ENCODE results near the gene TRAF1.

TRAF1 gene

DNA sequence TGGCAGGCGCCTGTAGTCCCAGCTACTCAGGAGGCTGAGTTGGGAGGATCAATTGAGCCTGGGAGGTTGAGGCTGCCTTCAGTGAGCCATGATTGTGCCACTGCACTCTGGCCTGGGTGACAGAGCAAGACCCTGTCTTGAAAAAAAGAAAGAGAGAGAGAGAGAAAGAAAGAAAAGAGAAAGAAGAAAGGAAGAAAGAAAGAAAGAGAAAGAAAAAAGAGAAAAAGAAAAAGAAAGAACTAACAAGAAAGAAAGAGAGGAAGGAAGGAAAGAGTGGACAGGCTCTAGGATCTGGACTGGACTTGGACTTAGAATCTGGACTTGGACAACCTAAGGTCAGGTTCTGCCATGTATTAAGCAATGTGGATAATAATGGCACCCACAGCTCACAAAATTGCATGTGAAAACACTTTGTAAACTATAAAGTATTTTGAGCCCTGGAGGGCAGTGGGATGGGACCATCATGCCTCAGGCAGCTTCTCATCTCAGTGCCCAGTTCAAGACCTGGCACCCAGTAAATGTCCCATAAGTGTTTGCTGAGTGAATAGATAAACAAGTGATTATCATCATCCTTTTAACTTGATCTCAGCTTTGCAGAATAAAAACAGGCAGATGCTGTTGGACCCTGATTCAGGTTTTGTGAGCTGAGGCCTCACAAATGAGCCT is 36.9 kb downstream of the TRAF1 start:
- no peak overlapping the region for H3K27ac ChIP-seq
- no peak for TF ChIP-seq FOXP2 (optimal IDR thresholded peaks at IDR 0.05; ENCODE audit: control extremely low read depth, extremely low read length, insufficient read depth)
- TF ChIP-seq EZH2 (IDR thresholded peaks at IDR 0.05): no peak
- no peak for TF ChIP-seq POLR2AphosphoS5 (IDR thresholded peaks at IDR 0.05; ENCODE audit: borderline replicate concordance, low read depth, low read length)
- H3K9ac ChIP-seq (ENCODE audit: insufficient read length): no peak overlapping the region
- H3K4me3 ChIP-seq: no peak overlapping the region
- H3K9me3 ChIP-seq (ENCODE audit: low read depth, low read length): no peaks in the 10 kb centered on the region
- DNase-seq (ENCODE audit: low read depth, low spot score): no peak
- no peaks in the 10 kb centered on the region for H3K36me3 ChIP-seq (ENCODE audit: insufficient read depth, low read length)

DNA sequence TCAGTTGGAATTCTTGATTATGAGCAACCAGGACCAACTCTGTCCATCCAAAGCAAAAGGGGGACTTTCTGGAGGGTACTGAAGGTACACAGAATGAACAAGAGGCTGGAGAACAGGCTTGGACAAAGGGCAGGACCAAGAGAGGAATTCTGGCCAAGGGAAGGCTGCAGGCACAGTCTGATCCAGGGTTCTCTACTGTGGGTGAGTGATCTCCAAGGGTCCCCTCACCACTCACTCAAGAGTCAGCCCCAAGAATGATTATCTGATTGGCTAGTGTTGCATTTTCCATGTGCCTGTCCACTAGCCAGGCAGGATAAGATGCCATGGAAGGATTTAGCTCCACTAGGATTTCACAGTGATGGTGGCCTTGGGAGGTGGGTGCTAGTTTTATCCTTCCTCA is 38.0 kb downstream of the TRAF1 start:
- H3K9ac ChIP-seq (ENCODE audit: insufficient read length): no peak overlapping the region
- no peaks in the 10 kb centered on the region for H3K36me3 ChIP-seq (ENCODE audit: insufficient read depth, low read length)
- H3K27ac ChIP-seq: no peak overlapping the region
- TF ChIP-seq EZH2 (IDR thresholded peaks at IDR 0.05) (no peak), FOXP2 (optimal IDR thresholded peaks at IDR 0.05; ENCODE audit: control extremely low read depth, extremely low read length, insufficient read depth) (no peak), POLR2AphosphoS5 (IDR thresholded peaks at IDR 0.05; ENCODE audit: borderline replicate concordance, low read depth, low read length) (no peak)
- no peak overlapping the region for H3K4me3 ChIP-seq
- no peak for DNase-seq (ENCODE audit: low read depth, low spot score)
- H3K9me3 ChIP-seq (ENCODE audit: low read depth, low read length): no peaks in the 10 kb centered on the region

DNA sequence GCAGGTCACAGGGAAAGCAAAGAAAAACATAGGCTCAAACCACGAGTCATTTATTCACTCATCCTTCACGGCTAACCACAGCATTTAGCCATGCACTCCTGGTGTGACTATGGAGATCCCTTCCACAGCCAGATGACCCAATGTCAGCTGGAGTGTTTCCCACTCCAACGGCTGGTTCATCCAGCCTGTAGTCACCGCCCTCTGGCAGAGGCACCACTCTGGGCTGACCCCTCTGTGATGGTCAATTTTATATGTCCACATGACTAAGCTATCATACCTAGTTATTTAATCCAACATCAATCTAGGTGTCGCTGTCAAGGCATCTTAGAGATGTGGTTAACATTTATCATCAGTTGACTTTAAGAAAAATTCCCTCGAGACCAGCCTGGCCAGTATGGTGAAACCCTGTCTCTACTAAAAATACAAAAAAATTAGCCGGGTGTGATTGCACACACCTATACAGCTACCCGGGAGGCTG is 40.1 kb downstream of the TRAF1 start:
- TF ChIP-seq EZH2 (IDR thresholded peaks at IDR 0.05) (no peak), POLR2AphosphoS5 (IDR thresholded peaks at IDR 0.05; ENCODE audit: borderline replicate concordance, low read depth, low read length) (no peak), FOXP2 (optimal IDR thresholded peaks at IDR 0.05; ENCODE audit: control extremely low read depth, extremely low read length, insufficient read depth) (no peak)
- Histone ChIP-seq H3K9me3 (ENCODE audit: low read depth, low read length) (no peaks in the 10 kb centered on the region), H3K36me3 (ENCODE audit: insufficient read depth, low read length) (no peaks in the 10 kb centered on the region), H3K4me3 (no peak overlapping the region), H3K9ac (ENCODE audit: insufficient read length) (no peak overlapping the region), H3K27ac (no peak overlapping the region)
- DNase-seq (ENCODE audit: low read depth, low spot score): no peak

DNA sequence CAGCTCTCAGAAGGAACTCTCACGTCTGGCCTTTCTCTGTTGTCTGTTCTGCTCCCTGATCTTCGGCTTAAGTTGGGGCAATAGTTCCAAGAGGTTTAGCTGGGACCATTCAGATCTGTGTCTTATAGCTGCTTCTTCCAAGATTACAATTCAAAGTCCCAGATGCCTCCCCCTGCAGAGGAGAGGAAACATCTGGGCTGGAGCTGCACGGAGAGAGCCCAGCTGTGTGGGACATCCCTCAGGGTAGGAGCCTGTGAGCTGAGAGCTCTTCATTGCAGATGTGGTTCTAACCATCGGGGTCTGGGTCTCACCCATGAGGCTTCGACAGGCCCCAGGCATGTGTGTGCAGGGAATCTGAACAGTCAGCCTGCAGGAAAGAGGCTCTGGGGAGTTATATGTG is 40.6 kb downstream of the TRAF1 start:
- no peak for DNase-seq (ENCODE audit: low read depth, low spot score)
- TF ChIP-seq POLR2AphosphoS5 (IDR thresholded peaks at IDR 0.05; ENCODE audit: borderline replicate concordance, low read depth, low read length) (no peak), FOXP2 (optimal IDR thresholded peaks at IDR 0.05; ENCODE audit: control extremely low read depth, extremely low read length, insufficient read depth) (no peak), EZH2 (IDR thresholded peaks at IDR 0.05) (no peak)
- Histone ChIP-seq H3K36me3 (ENCODE audit: insufficient read depth, low read length) (no peaks in the 10 kb centered on the region), H3K4me3 (no peak overlapping the region), H3K9ac (ENCODE audit: insufficient read length) (peak overlapping the region; percentile 7), H3K9me3 (ENCODE audit: low read depth, low read length) (no peaks in the 10 kb centered on the region), H3K27ac (no peak overlapping the region)

DNA sequence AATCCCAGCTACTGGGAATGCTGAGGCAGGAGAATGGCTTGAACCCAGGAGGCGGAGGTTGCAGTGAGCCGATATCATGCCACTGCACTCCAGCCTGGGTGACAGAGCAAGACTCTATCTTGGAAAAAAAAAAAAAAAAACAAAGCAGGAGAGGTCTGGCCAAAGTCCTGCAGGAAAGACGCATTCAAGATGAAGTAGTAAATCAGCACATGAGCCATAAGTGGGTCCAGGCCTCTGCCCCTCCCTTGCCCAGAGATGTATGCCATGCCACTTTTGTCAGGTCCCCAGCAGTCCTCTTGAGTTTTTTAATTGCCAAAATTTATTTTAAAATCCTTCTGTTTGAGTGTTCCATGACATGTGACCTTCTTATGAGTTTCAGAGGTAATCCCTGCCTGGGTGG is 41.1 kb downstream of the TRAF1 start:
- TF ChIP-seq EZH2 (IDR thresholded peaks at IDR 0.05): no peak
- TF ChIP-seq FOXP2 (optimal IDR thresholded peaks at IDR 0.05; ENCODE audit: control extremely low read depth, extremely low read length, insufficient read depth): no peak
- TF ChIP-seq POLR2AphosphoS5 (IDR thresholded peaks at IDR 0.05; ENCODE audit: borderline replicate concordance, low read depth, low read length): no peak
- H3K9me3 ChIP-seq (ENCODE audit: low read depth, low read length): no peaks in the 10 kb centered on the region
- no peak overlapping the region for H3K27ac ChIP-seq
- DNase-seq (ENCODE audit: low read depth, low spot score): no peak
- peak overlapping the region; percentile 7 for H3K9ac ChIP-seq (ENCODE audit: insufficient read length)
- no peaks in the 10 kb centered on the region for H3K36me3 ChIP-seq (ENCODE audit: insufficient read depth, low read length)
- H3K4me3 ChIP-seq: no peak overlapping the region

DNA sequence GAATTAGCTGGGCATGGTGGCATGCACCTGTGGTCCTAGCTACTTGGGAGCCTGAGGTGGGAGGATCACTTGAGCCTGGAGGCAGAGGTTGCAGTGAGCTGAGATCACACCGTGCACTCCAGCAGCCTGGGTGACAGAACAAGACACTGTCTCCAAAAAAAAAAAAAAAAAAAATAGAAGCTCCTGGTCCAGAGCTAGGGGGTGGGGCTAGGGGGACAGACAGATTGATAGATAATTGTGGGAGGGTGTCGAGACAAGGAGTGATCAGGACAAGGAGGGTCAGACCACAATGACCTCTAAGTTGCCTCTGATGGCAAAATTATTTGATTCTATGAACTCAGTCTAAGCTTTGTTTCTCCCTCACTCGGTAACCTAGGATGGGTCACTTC is 43.0 kb downstream of the TRAF1 start:
- Histone ChIP-seq H3K4me3 (no peak overlapping the region), H3K27ac (no peak overlapping the region), H3K9me3 (ENCODE audit: low read depth, low read length) (no peaks in the 10 kb centered on the region), H3K9ac (ENCODE audit: insufficient read length) (no peak overlapping the region), H3K36me3 (ENCODE audit: insufficient read depth, low read length) (no peaks in the 10 kb centered on the region)
- DNase-seq (ENCODE audit: low read depth, low spot score): no peak
- TF ChIP-seq POLR2AphosphoS5 (IDR thresholded peaks at IDR 0.05; ENCODE audit: borderline replicate concordance, low read depth, low read length): no peak
- no peak for TF ChIP-seq EZH2 (IDR thresholded peaks at IDR 0.05)
- no peak for TF ChIP-seq FOXP2 (optimal IDR thresholded peaks at IDR 0.05; ENCODE audit: control extremely low read depth, extremely low read length, insufficient read depth)

DNA sequence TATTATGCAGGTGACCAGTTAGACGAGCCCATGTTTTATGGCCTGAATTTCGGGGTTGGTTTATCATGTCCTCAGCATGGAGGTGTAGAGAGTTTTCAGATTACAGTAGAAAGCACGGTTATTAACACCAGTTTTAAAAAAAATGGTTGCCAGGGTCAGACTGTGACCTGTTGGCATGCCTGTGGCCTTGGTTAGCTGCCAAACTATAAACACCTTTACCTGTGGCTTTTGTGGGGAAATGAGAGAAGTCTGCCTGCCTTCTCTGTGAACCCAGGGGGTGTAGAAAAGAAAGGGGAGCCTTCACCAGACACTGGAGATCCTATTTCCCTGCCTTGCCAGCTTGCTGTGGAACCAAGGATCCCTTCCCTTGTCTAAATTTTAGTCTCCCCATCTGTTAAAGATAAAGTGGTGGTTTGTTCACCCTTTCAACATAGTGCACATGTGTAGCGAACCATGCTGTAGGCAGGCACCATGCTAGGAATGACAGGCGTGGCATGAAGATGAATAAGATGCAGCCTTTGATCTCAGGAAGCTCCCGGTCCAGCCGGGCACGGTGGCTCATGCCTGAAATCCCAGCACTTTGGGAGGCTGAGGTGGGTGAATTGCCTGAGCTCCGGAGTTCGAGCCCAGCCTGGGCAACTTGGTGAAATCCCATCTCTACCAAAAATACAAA is 43.5 kb downstream of the TRAF1 start:
- Histone ChIP-seq H3K4me3 (no peak overlapping the region), H3K9ac (ENCODE audit: insufficient read length) (no peak overlapping the region), H3K36me3 (ENCODE audit: insufficient read depth, low read length) (no peaks in the 10 kb centered on the region), H3K27ac (no peak overlapping the region), H3K9me3 (ENCODE audit: low read depth, low read length) (no peaks in the 10 kb centered on the region)
- TF ChIP-seq EZH2 (IDR thresholded peaks at IDR 0.05) (no peak), POLR2AphosphoS5 (IDR thresholded peaks at IDR 0.05; ENCODE audit: borderline replicate concordance, low read depth, low read length) (no peak), FOXP2 (optimal IDR thresholded peaks at IDR 0.05; ENCODE audit: control extremely low read depth, extremely low read length, insufficient read depth) (no peak)
- no peak for DNase-seq (ENCODE audit: low read depth, low spot score)

DNA sequence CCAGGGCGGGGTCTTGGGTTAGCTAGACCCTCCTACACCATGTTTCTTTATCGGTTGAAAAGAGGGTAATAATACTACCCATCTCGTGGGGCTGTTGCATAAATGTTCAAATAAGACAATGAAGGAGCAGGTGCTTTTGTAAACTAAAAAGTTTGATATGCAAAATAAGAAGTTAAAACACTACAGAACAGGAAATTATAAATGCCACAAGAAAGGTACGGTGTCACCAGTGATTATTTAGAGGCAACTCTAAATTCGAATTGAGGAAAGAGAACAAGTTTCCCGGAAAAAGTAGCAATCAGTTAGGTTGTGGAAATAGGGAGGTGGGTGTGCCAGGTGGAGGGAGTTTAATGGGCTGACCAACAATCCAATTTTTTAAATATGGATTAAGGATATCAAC is 47.1 kb downstream of the TRAF1 start:
- Histone ChIP-seq H3K9ac (ENCODE audit: insufficient read length) (no peak overlapping the region), H3K9me3 (ENCODE audit: low read depth, low read length) (no peaks in the 10 kb centered on the region), H3K4me3 (no peak overlapping the region), H3K36me3 (ENCODE audit: insufficient read depth, low read length) (no peaks in the 10 kb centered on the region), H3K27ac (no peak overlapping the region)
- TF ChIP-seq EZH2 (IDR thresholded peaks at IDR 0.05) (no peak), POLR2AphosphoS5 (IDR thresholded peaks at IDR 0.05; ENCODE audit: borderline replicate concordance, low read depth, low read length) (no peak), FOXP2 (optimal IDR thresholded peaks at IDR 0.05; ENCODE audit: control extremely low read depth, extremely low read length, insufficient read depth) (no peak)
- no peak for DNase-seq (ENCODE audit: low read depth, low spot score)
